Fibroblast of villous mesenchyme (primary cell): Measurements from ENCODE around the gene MPC2. TPM values are rescaled to one million over a fixed set of nuclear protein-coding genes. Genes with fewer than 3 reads are reported as not detected.
"Not testable (repeated sequence)": the region's sequence is repeated elsewhere in the genome, so short reads cannot be mapped to it uniquely, and the experiment has no call there.

Experiments
- DNase-seq: peaks from one replicate; pipeline ENCODE4 v3.0.0-alpha.2; 2010; ENCODE audit warnings: low read depth
- H3K4me3 ChIP-seq: 2 replicates; pipeline ENCODE4 v1.5.1; 2011; ENCODE audit warnings: low read depth, mild to moderate bottlenecking, low read length
- total RNA-seq: library from RNA; depleted of rRNA; stranded (reverse); fragments of >200 nt; gene quantifications from 2 replicates; pipeline ENCODE4 v1.2.3, GENCODE V29; 2012
- TF ChIP-seq, protein P1 (sequence below): IDR thresholded peaks from 2 replicates; pipeline ENCODE4 v1.5.1; 2012; ENCODE audit warnings: low read depth, mild to moderate bottlenecking, low read length; ENCODE audit not compliant: insufficient read depth

The MPC2 gene
- total RNA-seq, 1 donor = 33.7 TPM

DNA sequence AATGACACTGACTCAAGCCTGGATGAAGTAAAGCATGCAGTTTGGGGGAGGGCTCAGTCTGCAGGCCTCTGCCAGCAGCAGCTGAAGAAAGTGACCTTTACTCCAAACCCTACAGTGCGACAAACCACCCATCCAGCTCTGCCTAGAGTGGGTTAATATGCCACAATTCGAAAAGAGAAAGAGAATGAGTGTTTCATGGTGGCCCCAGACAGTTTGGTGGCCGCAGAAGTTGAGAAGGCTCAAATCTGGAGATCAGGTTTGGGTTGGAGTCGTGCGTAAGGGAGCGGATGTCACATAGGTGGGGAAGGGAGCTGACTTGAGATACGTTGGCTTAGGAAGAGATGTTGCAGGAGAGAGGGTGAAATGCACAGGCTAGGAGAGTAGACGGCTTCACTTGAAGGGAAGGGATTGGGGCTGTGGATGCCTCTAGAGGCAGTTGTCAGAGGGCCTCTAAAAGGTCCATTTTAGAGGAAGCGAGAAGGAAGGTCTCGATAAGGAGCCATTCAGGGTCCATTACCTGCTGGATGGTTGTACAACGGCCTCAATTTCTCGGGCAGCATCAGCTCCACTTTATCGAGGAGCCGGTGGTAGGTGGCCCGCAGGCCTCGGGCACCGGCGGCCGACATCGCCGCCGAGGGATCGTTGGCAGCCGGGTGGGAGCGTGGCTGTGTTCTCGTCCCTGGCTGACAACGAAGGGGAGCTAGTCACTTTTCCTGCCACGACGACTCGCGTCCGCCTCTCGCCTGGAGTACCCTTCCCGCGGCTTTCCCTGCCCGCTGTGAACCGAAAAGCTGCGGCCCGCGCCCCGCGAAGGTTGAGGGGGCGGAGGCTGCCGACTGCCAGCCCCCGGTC is 1.4 kb downstream of the MPC2 start:
- H3K4me3 ChIP-seq = peak overlapping the region; percentile 78
- peak; percentile 50 for DNase-seq
- TF ChIP-seq, protein P1, sequence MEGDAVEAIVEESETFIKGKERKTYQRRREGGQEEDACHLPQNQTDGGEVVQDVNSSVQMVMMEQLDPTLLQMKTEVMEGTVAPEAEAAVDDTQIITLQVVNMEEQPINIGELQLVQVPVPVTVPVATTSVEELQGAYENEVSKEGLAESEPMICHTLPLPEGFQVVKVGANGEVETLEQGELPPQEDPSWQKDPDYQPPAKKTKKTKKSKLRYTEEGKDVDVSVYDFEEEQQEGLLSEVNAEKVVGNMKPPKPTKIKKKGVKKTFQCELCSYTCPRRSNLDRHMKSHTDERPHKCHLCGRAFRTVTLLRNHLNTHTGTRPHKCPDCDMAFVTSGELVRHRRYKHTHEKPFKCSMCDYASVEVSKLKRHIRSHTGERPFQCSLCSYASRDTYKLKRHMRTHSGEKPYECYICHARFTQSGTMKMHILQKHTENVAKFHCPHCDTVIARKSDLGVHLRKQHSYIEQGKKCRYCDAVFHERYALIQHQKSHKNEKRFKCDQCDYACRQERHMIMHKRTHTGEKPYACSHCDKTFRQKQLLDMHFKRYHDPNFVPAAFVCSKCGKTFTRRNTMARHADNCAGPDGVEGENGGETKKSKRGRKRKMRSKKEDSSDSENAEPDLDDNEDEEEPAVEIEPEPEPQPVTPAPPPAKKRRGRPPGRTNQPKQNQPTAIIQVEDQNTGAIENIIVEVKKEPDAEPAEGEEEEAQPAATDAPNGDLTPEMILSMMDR = no peak

DNA sequence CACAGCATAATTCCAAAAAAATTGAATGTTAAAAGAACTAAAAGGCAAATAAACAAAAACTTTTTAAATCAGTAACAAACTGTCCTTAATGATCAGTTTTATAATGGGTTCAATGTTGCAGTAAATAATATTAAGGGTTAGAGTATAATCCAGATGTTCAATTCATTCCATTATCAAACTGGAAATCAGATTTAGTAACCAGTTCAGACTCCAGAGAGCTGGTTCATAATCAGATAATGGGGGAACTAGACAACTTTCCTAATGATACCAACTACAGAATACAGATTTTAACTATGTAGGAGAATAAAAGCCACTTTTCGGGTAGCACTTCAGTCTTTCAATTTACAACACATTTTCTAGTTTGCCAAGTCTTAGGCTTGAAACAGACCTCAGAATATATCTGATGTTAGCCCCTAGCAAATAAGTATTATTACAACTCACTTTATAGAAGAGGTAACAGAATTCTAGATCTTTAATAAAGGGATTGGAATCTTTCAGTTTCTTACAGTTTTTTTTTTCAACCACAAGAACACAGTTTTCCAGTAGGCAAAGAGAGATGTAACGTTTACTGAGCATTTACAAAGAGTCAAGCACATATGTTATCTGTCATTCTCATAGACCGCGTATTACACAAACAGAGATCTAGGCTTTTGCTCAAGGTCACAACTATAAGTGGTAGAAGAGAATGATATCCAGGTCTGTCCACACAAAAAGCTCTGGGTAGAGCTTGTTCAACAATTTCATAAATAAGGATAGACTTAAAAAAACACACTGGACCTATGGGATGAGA is 2.3 kb downstream of the MPC2 start:
- TF ChIP-seq, protein P1 = no peak
- peak overlapping the region; percentile 78 for H3K4me3 ChIP-seq
- peak; percentile 59 for DNase-seq

- no peak for DNase-seq
- H3K4me3 ChIP-seq = no peak overlapping the region
- TF ChIP-seq, protein P1 = no peak
These were observed 3.1 kb downstream of the MPC2 start for GRCh38 chr1:167933788-167934187.

- TF ChIP-seq, protein P1 = no peak
- H3K4me3 ChIP-seq = no peak overlapping the region
- DNase-seq = no peak
These were observed 7.1 kb downstream of the MPC2 start for GRCh38 chr1:167929725-167930124.

DNA sequence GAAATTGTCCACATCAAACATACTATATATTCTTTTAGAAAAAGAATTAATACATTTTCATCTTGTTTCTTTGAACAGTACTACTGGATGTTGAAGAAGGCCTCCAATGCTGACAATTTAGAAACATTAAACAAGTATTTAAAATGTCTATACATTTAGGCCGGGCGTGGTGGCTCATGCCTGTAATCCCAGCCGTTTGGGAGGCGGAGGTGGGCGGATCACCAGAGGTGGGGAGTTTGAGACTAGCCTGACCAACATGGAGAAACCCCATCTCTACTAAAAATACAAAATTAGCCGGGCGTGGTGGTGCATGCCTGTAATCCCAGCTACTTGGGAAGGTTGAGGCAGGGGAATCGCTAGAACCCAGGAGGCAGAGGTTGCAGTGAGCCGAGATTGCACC is 8.0 kb downstream of the MPC2 start:
- not testable (repeated sequence) for H3K4me3 ChIP-seq, DNase-seq

- no peak for DNase-seq
- TF ChIP-seq, protein P1 = no peak
- no peak overlapping the region for H3K4me3 ChIP-seq
These were observed 8.4 kb downstream of the MPC2 start for GRCh38 chr1:167928457-167928852.

DNA sequence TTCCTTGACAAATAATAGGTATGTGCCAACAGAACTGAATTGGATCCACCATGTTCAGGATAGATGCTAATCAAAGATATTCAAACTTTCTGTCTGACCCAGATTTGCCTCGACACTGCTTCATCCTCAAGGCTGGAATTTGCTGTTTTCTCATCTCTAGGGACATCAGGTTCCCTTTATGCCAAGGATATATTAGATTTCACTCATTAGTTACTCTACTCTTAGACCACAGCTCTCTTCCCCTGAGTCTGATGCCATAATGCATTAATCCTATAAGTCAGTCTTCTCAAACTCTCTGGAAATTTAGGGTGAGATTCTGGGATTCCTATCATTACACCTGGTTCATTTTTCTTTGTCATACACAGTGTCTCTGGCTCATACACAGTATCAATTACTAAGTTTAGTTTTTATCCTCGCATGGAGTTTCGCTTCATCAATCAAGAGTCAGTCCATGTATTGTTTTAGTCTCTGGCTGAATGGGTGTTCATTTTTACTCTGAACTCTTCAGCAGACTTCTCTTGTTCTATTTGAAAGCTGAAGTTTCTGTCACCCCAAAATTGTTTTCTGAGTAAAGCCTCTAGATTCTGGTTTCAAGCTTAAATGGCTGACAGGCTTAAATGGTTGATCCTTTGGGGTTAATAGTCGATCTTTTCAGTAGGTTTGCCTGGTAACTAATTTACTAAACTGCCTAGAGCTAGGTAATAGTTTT is 9.7 kb downstream of the MPC2 start:
- TF ChIP-seq, protein P1 = no peak

More for the DNA sequence above, 9.7 kb downstream of the MPC2 start:
- no peak for DNase-seq
- H3K4me3 ChIP-seq = no peak overlapping the region
